D341Med (cell line): Measurements from ENCODE around the gene GNA12.
"Not testable (repeated sequence)": the region's sequence is repeated elsewhere in the genome, so short reads cannot be mapped to it uniquely, and the experiment has no call there.

Experiments used
- DNase-seq: peaks from one replicate; pipeline ENCODE4 v3.0.0; 2012; ENCODE audit warnings: low spot score

The GNA12 gene

GRCh38 chr7:2864999-2865670 lies 21.0 kb upstream of the GNA12 start:
- peak; percentile 83 for DNase-seq

GRCh38 chr7:2864204-2864985 lies 20.3 kb upstream of the GNA12 start:
- DNase-seq, result no peak

GRCh38 chr7:2863461-2864066 lies 19.5 kb upstream of the GNA12 start:
- DNase-seq, result no peak

GRCh38 chr7:2862831-2863361 lies 18.8 kb upstream of the GNA12 start:
- no peak for DNase-seq

GRCh38 chr7:2861509-2861908 lies 17.4 kb upstream of the GNA12 start:
- DNase-seq, result no peak

GRCh38 chr7:2860627-2861133 lies 16.6 kb upstream of the GNA12 start:
- no peak for DNase-seq

GRCh38 chr7:2859952-2860351 lies 15.8 kb upstream of the GNA12 start:
- DNase-seq, result no peak

GRCh38 chr7:2858621-2859020 lies 14.5 kb upstream of the GNA12 start:
- no peak for DNase-seq

- no peak for DNase-seq
These were observed 12.5 kb upstream of the GNA12 start for GRCh38 chr7:2856388-2857169.

GRCh38 chr7:2855386-2855785 lies 11.3 kb upstream of the GNA12 start:
- no peak for DNase-seq

- DNase-seq, result not testable (repeated sequence)
These were observed 9.4 kb upstream of the GNA12 start for GRCh38 chr7:2853552-2853951.

GRCh38 chr7:2853147-2853546 lies 9.0 kb upstream of the GNA12 start:
- no peak for DNase-seq

- no peak for DNase-seq
These were observed 7.4 kb upstream of the GNA12 start for GRCh38 chr7:2851497-2851896.

- no peak for DNase-seq
These were observed 6.0 kb upstream of the GNA12 start for GRCh38 chr7:2849941-2850766.

- no peak for DNase-seq
These were observed 1.0 kb upstream of the GNA12 start for GRCh38 chr7:2845034-2845592.

GRCh38 chr7:2843711-2844152 lies 376 bp downstream of the GNA12 start:
- no peak for DNase-seq

GRCh38 chr7:2843191-2843685 lies 870 bp downstream of the GNA12 start:
- DNase-seq, result no peak

- DNase-seq, result no peak
These were observed 2.2 kb downstream of the GNA12 start for GRCh38 chr7:2841907-2842306.

GRCh38 chr7:2840458-2840857 lies 3.6 kb downstream of the GNA12 start:
- DNase-seq, result no peak

- DNase-seq, result no peak
These were observed 5.1 kb downstream of the GNA12 start for GRCh38 chr7:2838873-2839578.
